HepG2 (cell line): ENCODE data around the gene USP14. TPM values are rescaled to one million over a fixed set of nuclear protein-coding genes. Genes with fewer than 3 reads are reported as not detected.

ENCODE experiments used
- ADNP ChIP-seq: sonication (generic); formaldehyde crosslinking; IDR thresholded peaks from 2 replicates; pipeline ENCODE4 v1.4.0; 2020; ENCODE audit warnings: missing genetic modification reagents
- ARNT ChIP-seq: fragments of 450-650 bp; IDR thresholded peaks from 2 replicates; pipeline ENCODE4 v1.6.1; 2017
- ATM ChIP-seq: fragments of 450-650 bp; IDR thresholded peaks from 2 replicates; pipeline ENCODE4 v1.7.1; 2017; ENCODE audit warnings: mild to moderate bottlenecking, borderline replicate concordance
- CBX5 ChIP-seq: sonication (generic); formaldehyde crosslinking; IDR thresholded peaks from 2 replicates; pipeline ENCODE4 v1.4.0; 2020; ENCODE audit warnings: missing genetic modification reagents, borderline replicate concordance
- CENPT ChIP-seq: sonication (generic); formaldehyde crosslinking; IDR thresholded peaks from 2 replicates; pipeline ENCODE4 v1.8.0; 2022; ENCODE audit warnings: low read depth, mild to moderate bottlenecking, moderate library complexity, missing genetic modification reagents
- HES4 ChIP-seq: sonication (generic); formaldehyde crosslinking; IDR thresholded peaks from 2 replicates; pipeline ENCODE4 v1.9.0; 2021; ENCODE audit warnings: mild to moderate bottlenecking, missing genetic modification reagents, borderline replicate concordance
- HMG20A ChIP-seq: IDR thresholded peaks from 2 replicates; pipeline ENCODE4 v1.6.1; 2016; ENCODE audit warnings: borderline replicate concordance
- MED13 ChIP-seq: sonication (generic); formaldehyde crosslinking; IDR thresholded peaks from 2 replicates; pipeline ENCODE4 v1.5.0; 2020; ENCODE audit warnings: missing genetic modification reagents
- MTF1 ChIP-seq: sonication (generic); formaldehyde crosslinking; IDR thresholded peaks from 2 replicates; pipeline ENCODE4 v1.5.0; 2020; ENCODE audit warnings: missing genetic modification reagents
- MZF1 ChIP-seq: sonication (generic); formaldehyde crosslinking; IDR thresholded peaks from 2 replicates; pipeline ENCODE4 v1.8.1; 2023; ENCODE audit warnings: mild to moderate bottlenecking, missing genetic modification reagents, borderline replicate concordance
- NFATC3 ChIP-seq: sonication (generic); formaldehyde crosslinking; IDR thresholded peaks from 2 replicates; pipeline ENCODE4 v1.5.1; 2020; ENCODE audit warnings: mild to moderate bottlenecking, missing genetic modification reagents
- NFKBIZ ChIP-seq: IDR thresholded peaks from 2 replicates; pipeline ENCODE4 v1.6.1; 2018; ENCODE audit warnings: missing genetic modification reagents, missing compliant biosample characterization
- NR2F1 ChIP-seq, 2 experiments: fragments of 450-650 bp in 1 of 2; formaldehyde crosslinking in 1 of 2; IDR thresholded peaks; 2 replicates each; pipeline versions ENCODE4 v1.5.0 to v1.6.1; 2016 to 2020; ENCODE audit warnings: mild to moderate bottlenecking in 1 of 2, missing compliant biosample characterization in 1 of 2, missing genetic modification reagents in 1 of 2, moderate library complexity in 1 of 2
- RELA ChIP-seq: sonication (generic); formaldehyde crosslinking; IDR thresholded peaks from 2 replicates; pipeline ENCODE4 v1.4.0; 2020; ENCODE audit warnings: missing genetic modification reagents
- THAP9 ChIP-seq: sonication (generic); formaldehyde crosslinking; IDR thresholded peaks from 2 replicates; pipeline ENCODE4; 2020; ENCODE audit warnings: missing genetic modification reagents, mild to moderate bottlenecking, borderline replicate concordance
- ZBTB20 ChIP-seq: sonication (generic); formaldehyde crosslinking; IDR thresholded peaks from 2 replicates; pipeline ENCODE4 v1.8.1; 2023; ENCODE audit warnings: missing genetic modification reagents, low read depth, mild to moderate bottlenecking, borderline replicate concordance
- ZBTB8A ChIP-seq: sonication (generic); formaldehyde crosslinking; IDR thresholded peaks from 2 replicates; pipeline ENCODE4 v1.4.0; 2020; ENCODE audit warnings: mild to moderate bottlenecking, low read depth, missing genetic modification reagents, borderline replicate concordance
- ZFY ChIP-seq: sonication (generic); formaldehyde crosslinking; IDR thresholded peaks from 2 replicates; pipeline ENCODE4 v1.4.0; 2020; ENCODE audit warnings: missing genetic modification reagents
- ZKSCAN1 ChIP-seq: fragments of 150-350 bp; IDR thresholded peaks from 2 replicates; pipeline ENCODE4 v1.6.1; 2014; ENCODE audit warnings: low read length
- ZNF121 ChIP-seq: sonication (generic); formaldehyde crosslinking; IDR thresholded peaks from 2 replicates; pipeline ENCODE4 v1.5.0; 2020; ENCODE audit warnings: mild to moderate bottlenecking, missing genetic modification reagents
- ZNF124 ChIP-seq: sonication (generic); formaldehyde crosslinking; IDR thresholded peaks from 2 replicates; pipeline ENCODE4 v1.4.0; 2020; ENCODE audit warnings: missing genetic modification reagents
- ZNF20 ChIP-seq: sonication (generic); formaldehyde crosslinking; IDR thresholded peaks from 2 replicates; pipeline ENCODE4 v1.4.0; 2020; ENCODE audit warnings: mild to moderate bottlenecking, moderate library complexity, missing genetic modification reagents
- ZNF747 ChIP-seq: sonication (generic); formaldehyde crosslinking; IDR thresholded peaks from 2 replicates; pipeline ENCODE4 v1.8.1; 2023; ENCODE audit warnings: missing genetic modification reagents, mild to moderate bottlenecking, borderline replicate concordance
- polyA plus RNA-seq, 8 experiments: library from polyadenylated mRNA; depleted of rRNA in 3 of 8; stranded (reverse) in 7 of 8; unstranded in 1 of 8; fragments of >200 nt; fragmentation: Illumina TruSeq in 4 of 8; extraction: Trizol in 4 of 8; gene quantifications; 2 replicates each; pipeline versions ENCODE4 v1.2.1 to v1.2.3, GENCODE V29; 2011 to 2016; ENCODE audit warnings: low read depth in 4 of 8, missing spikeins in 1 of 8, mixed read lengths in 1 of 8; ENCODE audit not compliant: insufficient read depth in 1 of 8
- total RNA-seq, 5 experiments: library from RNA; depleted of rRNA; stranded (reverse); fragments of >200 nt; fragmentation: Illumina TruSeq; extraction: Trizol; gene quantifications; 2 replicates each; pipeline ENCODE4 v1.2.3, GENCODE V29; 2016; ENCODE audit warnings: low read depth in 1 of 5
- TF ChIP-seq, protein P1 (sequence below): sonication (generic); formaldehyde crosslinking; IDR thresholded peaks from 2 replicates; pipeline ENCODE4 v1.4.0; 2020; ENCODE audit warnings: missing genetic modification reagents; ENCODE audit errors: not compliant biosample characterization
- TF ChIP-seq, protein P2 (sequence below): IDR thresholded peaks from 2 replicates; pipeline ENCODE4 v1.6.1; 2012; ENCODE audit warnings: low read depth, low read length, improper control_type of control experiment

The USP14 gene
- total and polyA plus RNA-seq, 2 of the 13 experiments (the other 11 are each of a cell fraction or from before 2014, with no cell fraction given), result 14.7 to 16.6 TPM

DNA sequence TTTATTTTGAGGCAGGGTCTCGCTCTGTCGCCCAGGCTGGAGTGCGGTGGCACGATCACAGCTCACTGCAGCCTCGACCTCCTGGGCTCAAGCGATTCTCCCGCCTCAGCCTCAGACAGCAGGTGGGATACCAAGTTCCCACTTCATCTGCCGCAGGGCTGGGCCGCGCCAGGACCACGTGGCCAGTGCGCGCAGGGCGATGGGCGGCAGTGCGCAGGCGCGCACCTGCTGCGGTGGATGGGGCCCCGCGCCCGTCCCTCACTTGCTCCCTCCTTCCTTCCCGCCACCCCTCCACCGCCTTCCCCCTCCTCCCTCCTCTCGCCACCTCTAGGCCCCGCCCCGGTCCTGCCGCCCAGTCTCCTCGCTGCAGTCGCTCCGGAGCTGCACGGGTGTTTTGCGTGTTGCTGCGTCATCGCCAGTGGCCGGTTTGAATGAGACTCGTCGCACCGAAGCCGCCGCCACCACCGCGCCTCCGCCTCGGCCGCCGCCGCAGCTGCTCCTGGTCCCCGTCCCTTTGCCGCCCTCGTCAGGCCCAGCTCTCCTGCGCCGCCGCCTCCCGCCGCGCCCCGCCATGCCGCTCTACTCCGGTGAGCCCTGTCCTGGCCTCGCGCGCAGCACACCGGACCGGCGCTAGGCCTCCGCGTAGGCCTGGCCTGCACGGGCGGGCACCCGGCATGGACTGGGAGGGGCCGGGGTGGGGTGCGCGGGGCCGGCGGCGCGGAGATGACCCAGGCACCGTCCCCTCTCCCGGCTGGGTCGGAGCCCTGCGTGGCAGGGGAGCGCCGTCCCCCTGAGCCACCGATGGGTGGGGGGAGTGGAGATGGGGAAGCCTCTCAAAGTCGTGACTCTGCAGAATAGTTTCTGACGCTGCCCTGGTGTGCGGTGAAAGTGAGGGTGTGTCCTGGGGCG lies at the start of gene USP14 (continued):
- TF ChIP-seq MED13 (peak; percentile 66; the same call in 1 of the 2 replicates), HMG20A (CRISPR knock-in tag) (no peak), ARNT (no peak), ZBTB20 (CRISPR knock-in tag) (peak; percentile 80; the same call in 1 of the 2 replicates), NR2F1 (CRISPR knock-in tag; IDR thresholded peaks at IDR 0.05) (no peak), MZF1 (no peak), ZNF121 (CRISPR knock-in tag) (peak; percentile 2; the same call in 1 of the 2 replicates), ZFY (CRISPR knock-in tag) (peak; percentile 99), ZKSCAN1 (no peak), ZBTB8A (CRISPR knock-in tag) (no peak), ADNP (no peak), CBX5 (0 out of 2 replicates have a peak, but pooled peaks have one; percentile 45), RELA (CRISPR knock-in tag) (0 out of 2 replicates have a peak, but pooled peaks have one; percentile 56), ZNF124 (CRISPR knock-in tag) (peak; percentile 76), ATM (no peak), NFKBIZ (CRISPR knock-in tag) (no peak; the same call in 1 of the 2 replicates), NFATC3 (CRISPR knock-in tag) (peak; percentile 50; the same call in 1 of the 2 replicates), HES4 (CRISPR knock-in tag) (peak; percentile 98), MTF1 (peak; percentile 76), ZNF747 (CRISPR knock-in tag) (peak; percentile 97), THAP9 (CRISPR knock-in tag) (peak; percentile 66), ZNF20 (CRISPR knock-in tag) (peak; percentile 88; the same call in 1 of the 2 replicates), CENPT (peak; percentile 98; the same call in 1 of the 2 replicates)
- TF ChIP-seq, protein P1, sequence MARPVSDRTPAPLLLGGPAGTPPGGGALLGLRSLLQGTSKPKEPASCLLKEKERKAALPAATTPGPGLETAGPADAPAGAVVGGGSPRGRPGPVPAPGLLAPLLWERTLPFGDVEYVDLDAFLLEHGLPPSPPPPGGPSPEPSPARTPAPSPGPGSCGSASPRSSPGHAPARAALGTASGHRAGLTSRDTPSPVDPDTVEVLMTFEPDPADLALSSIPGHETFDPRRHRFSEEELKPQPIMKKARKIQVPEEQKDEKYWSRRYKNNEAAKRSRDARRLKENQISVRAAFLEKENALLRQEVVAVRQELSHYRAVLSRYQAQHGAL (CRISPR knock-in tag), result peak; percentile 79
- TF ChIP-seq, protein P2, sequence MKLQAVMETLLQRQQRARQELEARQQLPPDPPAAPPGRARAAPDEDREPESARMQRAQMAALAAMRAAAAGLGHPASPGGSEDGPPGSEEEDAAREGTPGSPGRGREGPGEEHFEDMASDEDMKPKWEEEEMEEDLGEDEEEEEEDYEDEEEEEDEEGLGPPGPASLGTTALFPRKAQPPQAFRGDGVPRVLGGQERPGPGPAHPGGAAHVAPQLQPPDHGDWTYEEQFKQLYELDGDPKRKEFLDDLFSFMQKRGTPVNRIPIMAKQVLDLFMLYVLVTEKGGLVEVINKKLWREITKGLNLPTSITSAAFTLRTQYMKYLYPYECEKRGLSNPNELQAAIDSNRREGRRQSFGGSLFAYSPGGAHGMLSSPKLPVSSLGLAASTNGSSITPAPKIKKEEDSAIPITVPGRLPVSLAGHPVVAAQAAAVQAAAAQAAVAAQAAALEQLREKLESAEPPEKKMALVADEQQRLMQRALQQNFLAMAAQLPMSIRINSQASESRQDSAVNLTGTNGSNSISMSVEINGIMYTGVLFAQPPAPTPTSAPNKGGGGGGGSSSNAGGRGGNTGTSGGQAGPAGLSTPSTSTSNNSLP, result no peak
